NCI-H774 (cell line): ENCODE measurements around the gene SMCO4.

Source experiments
- DNase-seq: peaks from one replicate; lab custom pipeline; 2025; lab: John Stamatoyannopoulos, UW

The SMCO4 gene

DNA sequence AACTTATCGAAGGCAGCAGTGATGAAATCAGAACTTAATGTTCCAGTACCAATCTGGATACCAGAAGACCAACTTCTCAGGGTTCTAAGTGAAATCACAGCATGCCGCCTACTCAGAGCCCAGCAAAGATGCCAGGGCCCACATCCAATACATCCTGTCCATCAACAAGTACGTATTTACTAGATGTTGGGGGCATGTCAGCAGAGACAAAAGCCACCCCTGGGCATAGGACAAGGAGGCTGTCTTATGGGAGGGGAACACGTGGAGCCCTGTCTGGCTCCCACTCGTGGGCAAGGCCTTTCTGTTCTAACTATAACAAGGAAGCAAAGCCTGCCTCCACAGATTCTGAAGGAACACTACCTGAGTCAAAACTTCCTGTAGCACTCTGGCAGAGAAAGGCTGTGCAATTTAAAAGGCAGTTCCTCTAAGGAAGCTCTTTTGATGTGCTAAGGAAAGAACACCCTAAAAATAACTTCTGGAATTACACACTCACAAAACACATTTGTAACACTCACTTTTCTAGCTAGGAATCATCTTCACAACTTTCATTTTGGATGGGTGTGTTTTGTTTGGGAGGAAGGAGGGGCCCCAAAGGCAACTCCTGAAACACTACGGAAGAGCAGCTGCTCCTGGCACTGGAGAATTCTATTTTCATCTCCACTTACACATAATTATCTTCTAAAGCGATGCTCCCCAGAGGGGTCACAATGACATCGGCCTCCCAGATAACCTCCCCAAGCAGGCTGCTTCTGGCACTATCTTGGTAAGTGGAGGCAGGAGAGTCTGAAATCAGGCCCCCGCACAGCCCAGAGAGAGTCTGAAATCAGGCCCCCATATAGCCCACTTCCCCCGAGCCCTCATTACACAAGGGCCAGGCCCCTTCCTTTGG, 14.2 kb downstream of the SMCO4 start:
- DNase-seq: no peak

DNA sequence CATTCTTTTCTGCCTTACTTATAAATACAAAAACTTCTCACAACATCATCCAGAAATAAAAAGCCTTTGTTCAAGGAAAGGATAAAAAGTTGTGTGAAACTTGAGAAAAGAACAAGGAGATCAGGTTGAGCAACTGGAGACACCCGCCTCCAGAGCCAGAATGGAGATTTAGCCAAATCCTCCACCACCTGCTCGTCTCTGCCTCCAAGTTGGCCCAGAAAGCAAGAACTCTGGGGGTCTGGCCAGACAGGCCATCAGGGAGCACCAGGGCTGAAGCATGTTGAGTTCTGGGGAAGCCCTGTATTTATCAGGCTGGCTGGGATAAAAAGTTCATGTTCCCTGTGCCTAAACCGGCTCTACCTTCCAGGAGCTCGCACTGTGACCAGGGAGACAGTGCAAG, 14.9 kb downstream of the SMCO4 start:
- DNase-seq: no peak

DNA sequence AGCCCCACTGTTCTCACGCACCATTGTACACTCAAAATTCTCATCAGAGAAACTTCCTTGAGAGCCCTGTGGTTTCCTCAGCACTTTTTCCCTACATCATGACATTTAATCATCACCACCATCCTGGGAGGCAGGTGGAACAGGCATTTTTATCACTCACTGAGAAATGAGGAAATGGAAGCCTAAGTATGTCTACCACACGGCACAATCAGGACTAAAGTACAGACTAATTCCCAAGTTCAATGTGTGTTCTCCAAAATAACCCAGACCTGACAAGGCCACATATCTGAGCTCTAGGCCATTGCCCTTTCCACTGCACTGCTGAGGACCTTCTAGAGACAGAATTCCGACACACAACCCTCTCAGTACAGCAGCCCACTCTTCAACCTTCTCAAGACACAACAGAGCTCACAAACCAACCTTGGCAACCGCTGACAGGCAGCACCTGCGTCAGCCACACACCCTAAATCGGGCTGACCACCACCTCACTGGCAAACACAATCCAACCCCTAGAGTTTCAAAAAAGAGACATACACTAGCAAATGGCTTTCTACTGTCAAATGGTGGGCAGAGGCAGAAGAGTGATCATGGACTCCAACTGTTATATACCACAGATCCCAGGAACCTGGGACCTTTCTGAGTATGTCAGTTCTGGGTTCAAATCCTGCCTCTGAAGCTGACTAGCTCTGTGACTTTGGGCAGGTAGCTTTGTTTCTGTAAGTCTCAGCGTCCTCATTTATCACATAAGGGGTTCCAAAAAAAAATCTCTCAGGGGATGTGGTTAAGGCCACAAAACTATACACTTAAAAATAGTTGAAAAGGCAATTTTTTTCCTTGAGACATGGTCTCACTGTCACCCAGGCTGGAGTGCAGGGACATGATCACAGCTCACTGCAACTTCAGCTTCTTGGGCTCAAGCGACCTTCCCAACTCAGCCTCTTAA, 16.3 kb downstream of the SMCO4 start:
- DNase-seq: no peak

DNA sequence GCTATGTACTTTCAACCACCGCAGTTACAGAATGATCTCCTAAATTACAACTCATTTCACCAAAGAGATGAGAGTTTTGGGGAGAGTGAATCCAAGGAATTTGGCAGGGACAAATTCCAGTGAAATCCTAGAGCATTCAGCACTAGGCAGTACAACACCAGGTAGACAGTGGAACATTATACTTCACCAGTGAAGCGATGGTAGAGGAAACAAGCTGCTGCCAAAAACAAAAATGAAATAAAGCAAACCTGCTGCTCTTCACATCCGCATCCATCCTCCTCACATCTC, 16.9 kb downstream of the SMCO4 start:
- no peak for DNase-seq

DNA sequence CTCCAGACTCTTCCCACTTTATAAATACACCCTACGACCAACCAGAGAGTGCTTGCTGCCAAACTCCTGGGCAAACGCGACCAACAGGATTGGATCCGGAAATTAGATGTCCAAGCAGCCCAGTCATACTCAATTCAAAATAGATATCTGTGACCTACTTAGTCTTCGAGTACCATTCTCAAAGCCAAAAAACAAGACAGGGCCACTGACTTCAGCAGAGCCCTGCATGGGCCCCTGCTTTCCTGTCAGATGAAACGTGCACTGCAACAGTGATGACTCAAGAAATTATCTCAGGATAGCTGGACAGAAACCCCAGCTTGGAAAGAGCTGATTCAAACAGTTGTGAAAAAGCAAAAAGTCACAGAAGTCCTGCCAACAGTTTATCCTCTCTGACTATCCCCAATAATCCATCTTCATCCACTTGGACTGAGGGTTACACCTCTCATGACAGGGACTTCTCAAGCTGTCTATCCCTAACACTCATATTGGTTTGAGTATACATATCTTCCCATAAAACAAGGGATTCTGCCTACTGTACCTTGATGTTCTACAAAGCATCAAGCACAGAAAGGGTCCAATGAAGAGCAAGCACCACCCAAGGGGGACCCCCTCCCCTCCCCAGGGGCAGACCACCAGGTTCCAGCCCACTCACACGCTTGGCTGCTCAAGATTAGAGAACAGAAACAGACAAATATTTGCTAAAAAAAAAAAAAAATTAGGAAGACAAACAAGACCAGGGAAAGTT, 17.4 kb downstream of the SMCO4 start:
- no peak for DNase-seq

DNA sequence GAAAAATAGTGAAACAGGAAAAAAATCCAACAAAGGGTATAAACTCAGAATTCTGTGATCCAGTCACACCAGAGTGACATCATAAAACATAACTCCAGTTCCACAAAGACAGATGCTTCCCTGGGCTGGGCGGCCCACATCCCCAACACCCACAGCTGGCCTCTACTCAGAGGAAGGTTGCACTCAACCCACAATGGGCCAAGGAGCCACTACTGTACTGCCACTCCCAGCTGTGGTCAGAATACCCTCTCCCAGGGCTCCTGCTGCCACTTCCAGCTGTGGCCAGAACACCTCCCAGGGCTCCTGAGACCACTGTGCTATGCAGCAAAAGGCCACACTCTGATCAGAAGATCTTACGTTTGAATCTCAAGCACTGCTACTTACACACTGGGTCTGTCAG, 18.3 kb downstream of the SMCO4 start:
- no peak for DNase-seq

DNA sequence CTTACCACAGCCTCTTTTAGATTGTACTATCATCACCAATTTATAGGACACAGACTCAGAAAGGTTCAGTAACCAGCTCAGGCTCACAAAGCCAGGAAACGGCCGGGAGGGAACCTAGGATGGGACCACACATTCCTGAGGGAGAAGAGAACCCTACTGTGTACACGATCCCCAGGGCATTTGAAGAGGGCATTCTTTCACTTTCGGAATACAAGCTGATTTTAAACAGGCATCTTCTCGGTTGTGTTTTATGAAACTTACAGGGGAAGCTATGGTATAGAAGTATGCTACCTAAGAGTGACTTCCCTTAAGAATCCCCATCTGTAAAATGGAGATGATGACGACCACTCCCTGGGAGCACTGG, 19.0 kb downstream of the SMCO4 start:
- no peak for DNase-seq

DNA sequence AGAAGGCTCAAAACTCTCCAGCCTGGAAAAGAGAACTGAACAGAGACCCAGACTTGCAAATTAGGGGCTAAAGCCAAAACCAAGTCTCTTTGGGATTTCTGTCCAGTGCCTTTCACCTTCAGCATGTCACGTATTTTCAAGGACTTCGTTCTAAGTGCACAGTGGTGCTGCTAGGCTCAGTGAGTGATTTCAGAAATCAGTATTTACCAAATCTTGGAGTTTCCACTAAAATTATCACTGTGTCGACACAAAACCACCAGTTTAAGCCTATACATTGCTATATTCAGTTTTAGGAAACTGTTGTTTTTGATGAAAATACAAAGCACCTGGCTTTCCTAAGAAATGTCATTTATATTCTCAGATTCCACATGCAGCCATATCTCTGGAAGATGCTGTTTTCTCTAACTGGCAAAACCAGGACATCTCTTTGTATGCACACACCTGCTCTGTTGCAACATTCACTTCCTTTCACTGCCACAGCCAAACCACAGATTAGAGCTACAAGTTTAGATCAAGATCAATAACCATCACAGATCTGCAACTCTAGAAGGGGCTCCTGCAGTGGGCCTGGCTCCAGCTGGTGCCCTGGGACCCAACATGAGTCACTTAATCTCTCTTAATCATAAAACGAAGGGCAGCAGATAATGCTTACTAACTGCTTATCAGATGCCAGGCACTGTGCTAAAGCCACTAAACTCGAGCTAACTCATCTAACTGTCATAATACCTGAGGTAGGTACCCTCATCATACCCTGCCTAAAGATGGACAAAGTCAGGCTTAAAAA, 22.3 kb downstream of the SMCO4 start:
- no peak for DNase-seq

GRCh38 chr11:93519179-93519578, 24.0 kb downstream of the SMCO4 start:
- peak; percentile 79 for DNase-seq

DNA sequence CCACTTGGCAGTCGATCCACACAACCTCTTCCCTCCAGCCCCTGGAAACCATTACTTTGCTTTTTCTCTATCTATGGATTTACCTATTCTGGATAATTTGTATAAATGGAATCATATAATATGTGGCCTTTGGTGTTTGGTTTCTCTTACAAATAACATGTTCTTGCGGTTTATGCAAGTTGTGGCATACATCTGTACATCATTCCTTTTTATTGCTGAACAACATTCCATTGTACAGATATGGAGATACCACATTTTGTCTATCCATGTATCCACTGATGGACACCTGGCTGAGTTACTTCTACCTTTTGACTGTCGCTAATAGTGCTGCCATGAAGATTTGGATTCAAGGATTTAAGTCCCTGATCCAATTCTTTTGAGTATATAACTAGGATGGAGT, 25.1 kb downstream of the SMCO4 start:
- no peak for DNase-seq

- DNase-seq: no peak
Measured at GRCh38 chr11:93517611-93518010, 25.6 kb downstream of the SMCO4 start.

DNA sequence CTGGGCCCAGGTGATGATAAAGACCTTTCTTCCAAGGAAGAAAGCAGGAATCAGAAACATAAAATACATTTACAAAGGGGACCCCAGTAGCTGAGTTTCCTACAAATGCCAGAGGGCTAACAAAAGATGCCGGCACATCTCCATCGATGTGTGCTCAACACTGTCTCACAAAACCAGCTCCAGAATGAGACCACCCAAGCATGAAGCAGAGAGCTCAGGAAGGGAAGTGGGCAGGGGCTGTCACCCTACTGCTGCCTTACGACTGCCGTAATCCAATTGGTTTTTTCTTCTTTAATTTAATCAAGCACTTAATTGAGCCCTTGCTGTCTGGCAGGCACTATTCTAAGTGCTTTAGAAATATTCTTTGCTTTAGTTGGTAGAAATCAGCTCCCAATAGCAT, 26.1 kb downstream of the SMCO4 start:
- no peak for DNase-seq

DNA sequence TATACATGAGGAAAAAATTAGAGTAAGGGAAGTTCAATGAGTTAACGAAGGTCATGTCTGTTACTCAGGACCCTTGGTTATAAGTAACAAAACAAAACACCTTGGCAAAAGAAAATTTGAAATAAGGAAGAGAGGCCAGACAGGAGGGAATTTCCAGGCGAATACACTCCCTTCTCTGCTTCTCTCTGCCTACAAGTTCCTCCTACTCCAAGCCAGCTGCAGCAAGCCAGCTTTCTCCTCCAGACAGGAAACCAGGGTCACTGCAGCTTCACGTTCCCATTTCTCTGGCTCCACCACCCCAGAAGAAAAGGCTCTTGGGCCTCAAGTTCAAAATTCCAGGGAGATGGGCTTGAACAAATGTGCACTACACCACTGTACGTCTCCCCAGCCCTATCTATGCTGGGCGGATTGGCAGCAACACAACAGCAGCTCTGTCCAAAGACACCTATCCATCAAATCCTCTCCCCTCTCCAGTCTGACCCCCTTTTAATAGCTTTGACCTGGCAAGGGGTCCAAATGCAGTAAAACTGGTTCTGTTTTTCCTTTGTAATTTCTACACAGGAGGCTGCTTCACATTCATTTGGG, 27.7 kb downstream of the SMCO4 start:
- no peak for DNase-seq

GRCh38 chr11:93514712-93515111, 28.5 kb downstream of the SMCO4 start:
- no peak for DNase-seq

DNA sequence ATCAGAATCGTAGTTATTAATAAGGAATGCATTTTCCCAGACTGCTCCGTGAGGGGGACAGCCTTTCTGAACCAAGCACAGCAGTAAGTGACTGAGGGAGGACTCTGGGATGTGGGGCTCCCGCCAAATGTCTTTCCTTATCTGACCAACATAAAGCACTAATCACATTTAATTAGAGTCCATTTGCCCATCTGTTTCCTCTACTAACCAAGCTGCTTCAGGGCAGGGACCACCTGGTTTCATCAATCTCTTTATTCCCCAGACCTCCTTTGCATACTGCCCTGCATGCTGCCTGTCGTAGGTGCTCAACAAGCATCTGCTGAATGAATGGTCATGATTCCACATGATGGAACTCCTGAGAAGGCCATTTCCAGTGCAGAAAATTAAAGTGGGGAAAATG, 29.4 kb downstream of the SMCO4 start:
- no peak for DNase-seq

- DNase-seq: no peak
Measured at GRCh38 chr11:93512949-93513667, 30.1 kb downstream of the SMCO4 start.

DNA sequence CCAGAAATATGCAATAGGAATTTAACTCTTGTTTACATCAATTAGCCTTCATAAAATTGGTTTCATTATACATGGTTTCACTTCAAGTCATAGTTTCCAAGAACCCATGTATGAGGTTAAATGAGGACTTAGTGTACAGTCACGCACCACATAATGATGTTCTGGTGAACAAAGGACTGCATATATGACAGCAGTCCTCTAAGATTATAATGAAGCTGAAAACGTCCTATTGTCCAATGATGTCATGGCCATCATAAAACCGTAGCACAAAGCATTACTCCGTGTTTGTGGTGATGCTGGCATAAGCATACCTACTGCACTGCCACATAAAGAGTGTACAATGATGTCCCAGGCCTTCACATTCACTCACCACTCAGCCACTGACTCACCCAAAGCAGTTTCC, 31.1 kb downstream of the SMCO4 start:
- no peak for DNase-seq

DNA sequence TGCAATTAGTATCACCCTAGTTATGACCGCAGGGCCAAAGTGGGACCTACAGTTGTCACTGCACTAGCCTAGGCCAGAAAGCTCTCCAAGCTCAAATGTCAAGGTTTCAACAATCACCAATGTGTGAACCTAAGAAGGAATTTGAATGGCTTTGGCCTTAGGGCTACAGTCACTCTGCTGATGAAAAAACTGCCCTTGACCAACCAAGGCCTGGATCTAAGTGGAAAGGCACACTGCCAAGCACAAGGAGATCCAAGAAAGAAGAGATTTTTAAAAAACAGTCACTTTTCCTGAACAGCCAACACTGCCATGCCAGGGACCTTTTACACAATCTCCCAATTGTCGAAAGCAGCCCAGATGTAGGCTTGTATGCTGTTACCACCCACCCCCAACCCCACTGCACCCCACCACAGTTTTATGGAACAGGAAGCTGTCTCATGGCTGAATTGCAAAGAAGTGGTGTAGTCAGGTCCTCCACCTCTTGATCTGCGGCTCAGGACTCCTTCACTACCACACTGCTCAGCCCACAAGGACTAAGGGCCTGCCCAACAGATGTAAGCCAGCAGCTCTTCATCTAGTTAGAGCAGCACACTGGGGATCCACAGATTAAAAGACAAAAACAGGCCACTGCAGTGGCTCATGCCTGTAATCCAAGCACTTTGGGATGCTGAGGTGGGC, 32.9 kb downstream of the SMCO4 start:
- DNase-seq: no peak

GRCh38 chr11:93507517-93507916, 35.7 kb downstream of the SMCO4 start:
- DNase-seq: no peak

DNA sequence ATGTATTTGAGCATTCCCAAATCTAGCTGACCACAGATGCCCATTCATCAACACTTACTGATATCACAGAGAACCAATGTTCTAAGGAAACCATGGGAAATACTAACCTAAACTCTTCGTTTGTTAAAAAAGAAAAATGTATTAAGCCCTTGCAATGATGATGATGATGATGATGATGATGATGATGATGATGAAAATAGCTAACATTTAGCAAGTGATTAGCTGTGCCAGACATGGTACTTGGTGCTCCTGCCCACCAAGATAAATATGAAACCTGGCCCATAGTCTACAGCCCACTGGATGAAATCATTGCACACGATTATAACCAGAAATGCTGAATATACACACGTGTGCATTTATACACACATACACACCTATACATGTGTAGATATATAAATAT, 37.5 kb downstream of the SMCO4 start:
- no peak for DNase-seq
